ENCODE data around the gene BRCC3.
A peak's percentile ranks its signal among the peaks of the same experiment; 100 is the strongest.
"Not testable (repeated sequence)": the region's sequence is repeated elsewhere in the genome, so short reads cannot be mapped to it uniquely, and the experiment has no call there.

BRCC3 gene

DNA sequence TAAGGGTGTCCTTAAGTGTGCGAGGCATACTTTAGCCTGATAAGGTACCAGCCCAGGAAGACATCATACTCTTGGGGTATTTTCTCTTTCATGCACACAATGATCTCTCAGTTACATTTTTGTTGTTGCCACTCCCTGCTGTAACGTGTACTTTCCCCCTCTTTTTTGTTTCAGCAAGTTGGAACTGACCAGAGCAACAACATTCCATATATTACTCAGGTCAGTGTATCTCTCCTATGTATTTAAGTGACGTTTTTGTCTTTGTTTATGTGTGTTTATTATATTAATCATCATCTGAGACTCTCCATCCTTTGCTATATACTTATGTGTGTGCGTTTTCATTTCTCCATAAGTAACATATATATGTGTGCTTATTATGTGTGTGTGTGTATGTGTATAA, 73.6 kb downstream of the BRCC3 start:
- no peak for DNase-seq

DNA sequence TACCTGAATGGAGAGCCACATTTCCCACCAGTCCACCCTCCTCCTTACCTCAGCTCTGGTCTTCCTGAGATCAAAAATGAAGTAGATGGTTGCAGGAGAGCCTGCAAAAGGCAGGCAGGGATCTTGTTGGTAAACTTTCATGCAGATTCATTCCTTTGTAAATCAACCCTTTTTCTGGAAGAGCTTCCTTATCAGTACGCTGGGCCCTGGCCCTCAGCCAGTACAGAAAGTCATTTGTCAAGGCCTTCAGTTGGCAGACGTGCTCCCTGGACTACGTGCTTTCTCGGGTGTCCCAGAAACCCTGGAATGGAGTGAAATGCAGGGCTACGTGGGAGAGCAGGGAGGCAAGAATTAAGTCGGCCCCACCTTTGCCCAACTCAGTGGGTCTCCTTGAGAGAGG, 76.3 kb downstream of the BRCC3 start:
- DNase-seq = not testable (repeated sequence)

DNA sequence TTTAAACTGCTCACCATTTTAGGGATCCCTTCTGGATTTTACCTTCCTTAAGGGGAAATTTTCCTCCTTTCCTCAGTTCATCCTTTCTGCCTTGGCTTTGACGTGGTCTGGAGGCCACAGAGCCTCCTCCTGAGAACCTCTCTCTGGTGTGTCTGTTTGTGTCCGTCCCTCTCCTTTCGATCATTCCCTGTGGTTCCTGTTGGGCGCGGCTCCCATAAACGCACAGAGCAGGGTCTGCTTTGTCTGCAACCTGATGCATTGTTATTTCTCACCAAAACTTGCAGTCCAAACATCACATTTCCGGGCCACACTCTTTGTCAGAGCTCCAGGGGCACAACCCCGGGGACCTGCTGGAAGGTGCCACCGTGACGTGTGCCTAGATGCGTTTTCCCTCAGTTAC, 76.9 kb downstream of the BRCC3 start:
- not testable (repeated sequence) for DNase-seq

DNA sequence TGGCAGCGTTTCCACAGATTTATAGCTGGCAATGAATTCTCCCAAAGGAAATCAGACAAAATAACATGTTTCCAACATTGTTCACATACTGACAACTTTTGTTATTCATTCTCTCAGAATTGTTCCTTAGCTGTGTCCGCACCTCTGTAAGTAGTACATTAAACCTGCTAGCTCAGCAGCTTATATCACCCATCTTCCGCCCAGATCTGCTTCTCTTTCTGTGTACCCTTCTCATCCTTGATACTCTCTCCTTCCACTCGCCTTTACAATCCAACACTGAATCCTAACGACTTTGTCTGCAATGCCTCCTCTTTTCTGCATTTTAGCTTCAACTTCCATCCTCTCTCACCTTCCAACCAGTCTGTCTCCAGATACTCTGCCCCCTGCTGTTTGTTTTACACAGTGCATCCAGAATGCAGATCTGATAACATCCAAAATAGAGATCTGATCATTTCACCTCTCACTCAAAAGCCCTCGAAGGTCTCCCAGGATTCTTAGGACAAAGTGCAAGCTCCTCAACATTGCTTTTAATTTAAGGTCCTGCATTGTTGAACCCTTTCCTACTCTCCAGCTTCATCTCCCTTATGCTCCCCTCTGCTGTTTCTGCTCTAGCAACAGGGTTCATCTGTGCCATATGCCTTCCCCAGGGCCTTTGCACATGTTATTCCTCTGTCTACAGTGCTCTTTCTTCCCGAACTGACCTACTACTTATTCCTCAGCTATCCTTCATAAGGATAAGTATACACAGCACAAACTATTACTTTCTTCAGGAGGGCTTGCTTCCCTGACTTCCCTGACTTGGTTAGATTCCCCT, 77.6 kb downstream of the BRCC3 start:
- peak in 1 of 2 donors; percentile 42 for DNase-seq

DNA sequence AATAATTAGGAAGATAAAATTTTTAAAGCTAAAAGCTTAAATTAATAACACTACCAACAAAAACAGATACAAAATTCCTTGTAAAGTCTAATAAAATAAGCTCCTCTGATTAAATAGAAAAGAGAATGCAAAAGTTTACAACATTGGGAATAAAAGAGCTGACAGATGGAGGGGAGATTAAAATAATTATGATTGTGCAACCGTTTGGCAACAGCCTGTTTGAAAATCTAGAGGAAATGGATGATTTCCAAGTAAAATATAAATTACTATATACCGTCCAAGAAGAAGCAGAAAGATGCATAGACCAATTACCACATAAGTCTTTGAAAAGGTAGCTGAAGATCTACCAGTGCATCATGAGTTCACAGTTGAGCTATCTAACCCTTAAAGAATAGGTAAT, 98.6 kb downstream of the BRCC3 start:
- no peak for DNase-seq

Data from CD4-positive, alpha-beta T cell treated with Interleukin-1 beta for 1 hour (primary cell).